NK-92 treated with Interleukin-12 subunit alpha and Interleukin-12 subunit beta, amount 100 ng/mL, for 24 hours (cell line): ENCODE data around the gene PCED1B.

Experiments
- DNase-seq: peaks from one replicate; lab custom pipeline; 2025; lab: John Stamatoyannopoulos, UW

The PCED1B gene

GRCh38 chr12:47122602-47123001, 43.2 kb downstream of the PCED1B start:
- DNase-seq: no peak

- DNase-seq: no peak
Observed at GRCh38 chr12:47123730-47124129, 44.3 kb downstream of the PCED1B start.

- DNase-seq: no peak
Observed at GRCh38 chr12:47124451-47124850, 45.0 kb downstream of the PCED1B start.

- no peak for DNase-seq
Observed at GRCh38 chr12:47126246-47126645, 46.8 kb downstream of the PCED1B start.

GRCh38 chr12:47131011-47131410, 51.6 kb downstream of the PCED1B start:
- DNase-seq: no peak

GRCh38 chr12:47134005-47134404, 54.6 kb downstream of the PCED1B start:
- no peak for DNase-seq

GRCh38 chr12:47135578-47135977, 56.2 kb downstream of the PCED1B start:
- no peak for DNase-seq

GRCh38 chr12:47139000-47139681, 59.7 kb downstream of the PCED1B start:
- no peak for DNase-seq

GRCh38 chr12:47141459-47141858, 62.0 kb downstream of the PCED1B start:
- no peak for DNase-seq

- no peak for DNase-seq
Observed at GRCh38 chr12:47144769-47145168, 65.3 kb downstream of the PCED1B start.

GRCh38 chr12:47145188-47145587, 65.8 kb downstream of the PCED1B start:
- no peak for DNase-seq

GRCh38 chr12:47147739-47148138, 68.3 kb downstream of the PCED1B start:
- DNase-seq: no peak

- no peak for DNase-seq
Observed at GRCh38 chr12:47149146-47149545, 69.7 kb downstream of the PCED1B start.

GRCh38 chr12:47152095-47152494, 72.7 kb downstream of the PCED1B start:
- DNase-seq: no peak

GRCh38 chr12:47155457-47156166, 76.2 kb downstream of the PCED1B start:
- DNase-seq: no peak

GRCh38 chr12:47156167-47156736, 76.8 kb downstream of the PCED1B start:
- no peak for DNase-seq

GRCh38 chr12:47158792-47159191, 79.4 kb downstream of the PCED1B start:
- DNase-seq: no peak

GRCh38 chr12:47159348-47159747, 79.9 kb downstream of the PCED1B start:
- DNase-seq: no peak

- DNase-seq: no peak
Observed at GRCh38 chr12:47160316-47161244, 81.2 kb downstream of the PCED1B start.

GRCh38 chr12:47164116-47164515, 84.7 kb downstream of the PCED1B start:
- no peak for DNase-seq

GRCh38 chr12:47164724-47165439, 85.5 kb downstream of the PCED1B start:
- DNase-seq: no peak

- DNase-seq: no peak
Observed at GRCh38 chr12:47165934-47166333, 86.5 kb downstream of the PCED1B start.
